HG03045 (cell line): ENCODE measurements around the gene DHRSX.
"Not testable (repeated sequence)": the region's sequence is repeated elsewhere in the genome, so short reads cannot be mapped to it uniquely, and the experiment has no call there.

Experiments
- ATAC-seq: cut with Tn5 transposase; IDR thresholded peaks from one replicate; pipeline ENCODE4 v1.9.1; 2021; ENCODE audit warnings: mild to moderate bottlenecking, moderate library complexity; ENCODE audit not compliant: unreplicated experiment

Gene DHRSX

DNA sequence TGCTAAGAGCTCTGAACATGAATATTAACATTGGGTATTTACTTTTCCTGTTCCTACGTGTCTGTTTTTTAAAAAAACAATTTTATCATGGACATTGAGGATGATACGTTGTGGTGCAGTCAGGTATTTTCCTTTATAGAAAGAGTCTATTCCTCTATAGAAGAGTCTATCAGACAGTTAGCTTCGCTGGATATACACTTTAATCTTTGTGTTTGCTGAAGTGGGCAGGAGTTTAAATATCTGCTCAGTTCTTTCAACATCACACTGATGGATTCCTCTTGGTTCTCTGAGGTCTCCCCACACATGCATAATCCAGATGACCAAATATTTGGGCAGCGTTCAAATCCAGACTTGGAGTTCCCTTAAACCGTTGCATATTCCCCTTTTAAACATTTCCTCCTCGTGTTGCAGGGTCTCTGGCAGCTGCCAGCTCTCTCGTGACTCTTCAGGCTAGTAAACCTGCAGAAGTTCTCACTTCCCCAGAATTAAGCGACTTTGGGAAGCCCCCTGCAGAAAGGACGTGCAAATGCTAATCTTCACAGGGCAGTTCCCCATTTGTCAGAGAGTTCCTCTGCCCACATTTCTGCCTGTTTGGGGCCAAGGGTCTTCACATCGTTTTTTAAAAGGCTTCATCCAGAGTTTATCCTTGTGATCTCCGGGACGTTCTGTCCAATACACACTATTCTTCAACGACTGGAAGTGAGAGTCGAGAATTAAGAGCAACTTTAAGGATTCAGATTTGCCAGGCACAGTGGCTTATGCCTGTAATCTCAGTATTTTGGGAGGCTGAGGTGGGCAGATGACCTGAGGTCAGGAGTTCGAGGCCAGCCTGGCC, 20.5 kb upstream of the DHRSX start:
- peak; percentile 74 for ATAC-seq

- ATAC-seq, result no peak
Observed at GRCh38 chrX:2520539-2520938, 19.8 kb upstream of the DHRSX start.

GRCh38 chrX:2519638-2520037, 18.9 kb upstream of the DHRSX start:
- ATAC-seq, result not testable (repeated sequence)

DNA sequence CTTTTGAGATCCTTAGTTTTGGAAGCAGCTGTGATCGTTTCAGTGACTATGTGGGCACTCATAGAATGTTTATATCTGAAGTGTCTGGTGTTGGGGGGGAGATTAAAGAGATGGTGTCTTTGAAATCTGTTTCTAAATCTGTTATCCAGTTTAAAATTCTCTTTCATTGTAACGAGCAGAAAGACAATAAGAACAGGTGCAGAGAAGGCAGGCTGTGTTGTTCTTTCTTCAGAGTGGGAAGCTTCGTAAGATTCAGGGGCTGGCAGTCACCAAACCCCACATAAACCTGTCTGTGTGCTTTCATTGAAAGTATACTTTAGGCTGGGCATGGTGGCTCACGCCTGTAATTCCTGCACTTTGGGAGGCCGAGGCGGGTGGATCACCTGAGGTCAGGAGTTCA, 16.3 kb upstream of the DHRSX start:
- ATAC-seq, result no peak

GRCh38 chrX:2516623-2517022, 15.8 kb upstream of the DHRSX start:
- ATAC-seq, result peak; percentile 45

DNA sequence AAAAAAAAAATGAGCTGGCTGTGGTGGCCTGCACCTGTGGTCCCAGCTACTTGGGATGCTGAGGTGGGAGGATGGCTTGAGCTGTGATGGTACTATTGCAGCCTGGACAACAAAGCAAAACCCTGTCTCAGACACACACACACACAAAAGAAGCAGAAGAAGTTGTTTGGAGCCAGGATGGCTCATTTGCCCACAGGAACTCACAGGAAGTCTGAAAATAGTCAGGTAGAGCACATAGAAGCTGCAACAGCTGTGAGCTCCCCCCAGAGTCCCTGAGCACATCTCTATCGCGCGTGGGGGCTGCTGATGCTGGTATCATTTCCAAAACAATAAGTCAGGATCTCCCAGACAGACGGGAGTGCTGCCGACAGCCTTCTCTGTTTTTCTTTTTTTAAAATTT, 13.4 kb upstream of the DHRSX start:
- no peak for ATAC-seq

GRCh38 chrX:2513121-2513664, 12.4 kb upstream of the DHRSX start:
- no peak for ATAC-seq

DNA sequence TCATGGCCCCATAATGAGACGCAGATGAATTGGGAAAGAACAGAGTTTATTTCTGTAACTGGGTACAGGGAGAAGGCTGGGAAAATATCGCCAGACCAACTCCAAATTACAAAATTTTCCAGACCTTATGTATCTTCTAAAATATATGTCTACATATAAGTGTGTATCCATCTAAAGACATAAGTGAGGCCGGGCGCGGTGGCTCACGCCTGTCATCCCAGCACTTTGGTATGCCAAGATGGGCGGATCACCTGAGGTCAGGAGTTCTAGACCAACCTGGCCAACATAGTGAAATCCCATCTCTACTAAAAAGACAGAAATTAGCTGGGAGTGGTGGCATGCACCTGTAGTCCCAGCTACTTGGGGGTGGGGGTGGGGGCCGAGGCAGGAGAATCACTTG, 11.7 kb upstream of the DHRSX start:
- no peak for ATAC-seq

DNA sequence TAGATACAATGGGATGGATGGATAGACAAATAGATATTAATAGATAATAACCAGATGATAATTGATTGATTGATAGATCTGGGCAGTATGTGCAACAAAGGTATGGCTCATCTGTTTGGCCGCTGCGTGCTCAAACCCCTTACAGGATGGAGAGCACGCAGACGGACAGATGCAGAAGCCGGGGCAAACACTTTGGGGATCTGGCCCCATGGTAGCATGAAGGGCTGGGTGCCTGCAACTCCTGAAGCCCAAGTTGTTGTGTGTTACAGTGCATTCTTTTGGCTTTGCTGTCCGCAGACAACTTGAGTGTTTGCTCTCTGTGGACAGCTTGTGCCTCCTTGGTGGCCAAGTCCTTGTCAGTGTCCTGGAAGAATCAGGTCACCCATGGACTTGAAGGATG, 10.6 kb upstream of the DHRSX start:
- ATAC-seq, result no peak

- no peak for ATAC-seq
Observed at GRCh38 chrX:2508648-2509335, 8.0 kb upstream of the DHRSX start.

GRCh38 chrX:2507904-2508627, 7.3 kb upstream of the DHRSX start:
- no peak for ATAC-seq

- no peak for ATAC-seq
Observed at GRCh38 chrX:2507196-2507595, 6.4 kb upstream of the DHRSX start.

- ATAC-seq, result not testable (repeated sequence)
Observed at GRCh38 chrX:2505341-2505740, 4.6 kb upstream of the DHRSX start.

GRCh38 chrX:2504706-2505332, 4.0 kb upstream of the DHRSX start:
- no peak for ATAC-seq

GRCh38 chrX:2503591-2504500, 3.1 kb upstream of the DHRSX start:
- no peak for ATAC-seq

DNA sequence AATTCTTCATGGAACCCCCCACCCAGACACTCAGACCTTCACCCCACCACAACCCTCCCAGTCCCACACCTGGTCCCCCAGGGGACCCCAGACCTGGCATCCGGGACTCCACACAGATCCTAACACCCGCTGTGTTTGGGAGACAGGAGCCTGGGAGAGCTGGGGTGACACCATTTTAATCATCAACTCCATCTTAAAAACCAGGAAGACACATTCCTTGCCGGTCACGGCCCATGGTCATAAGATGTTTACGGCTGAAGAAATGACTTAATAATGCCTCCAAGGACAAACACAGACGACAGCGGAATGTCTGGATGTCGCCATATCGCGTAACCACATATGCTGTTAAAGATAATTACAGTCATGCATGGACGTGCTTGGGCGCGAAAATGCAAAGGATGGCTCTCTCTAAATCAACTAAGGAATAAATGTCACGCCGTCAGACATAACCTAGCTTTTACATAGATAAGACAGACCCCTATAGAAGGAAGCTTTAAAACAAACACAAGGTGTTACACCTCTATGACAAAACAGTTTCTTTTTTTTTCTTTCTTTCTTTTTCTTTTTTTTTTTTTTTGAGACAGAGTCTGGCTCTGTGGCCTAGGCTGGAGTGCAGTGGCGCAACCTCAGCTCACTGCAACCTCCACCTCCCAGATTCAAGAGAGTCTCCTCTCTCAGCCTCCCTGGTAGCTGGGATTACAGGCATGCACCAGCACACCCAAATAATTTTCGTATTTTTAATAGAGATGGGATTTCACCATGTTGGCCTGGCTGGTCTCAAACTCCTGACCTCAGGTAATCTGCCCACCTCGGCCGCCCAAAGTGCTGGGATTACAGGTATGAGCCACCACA, 2.1 kb upstream of the DHRSX start:
- no peak for ATAC-seq

DNA sequence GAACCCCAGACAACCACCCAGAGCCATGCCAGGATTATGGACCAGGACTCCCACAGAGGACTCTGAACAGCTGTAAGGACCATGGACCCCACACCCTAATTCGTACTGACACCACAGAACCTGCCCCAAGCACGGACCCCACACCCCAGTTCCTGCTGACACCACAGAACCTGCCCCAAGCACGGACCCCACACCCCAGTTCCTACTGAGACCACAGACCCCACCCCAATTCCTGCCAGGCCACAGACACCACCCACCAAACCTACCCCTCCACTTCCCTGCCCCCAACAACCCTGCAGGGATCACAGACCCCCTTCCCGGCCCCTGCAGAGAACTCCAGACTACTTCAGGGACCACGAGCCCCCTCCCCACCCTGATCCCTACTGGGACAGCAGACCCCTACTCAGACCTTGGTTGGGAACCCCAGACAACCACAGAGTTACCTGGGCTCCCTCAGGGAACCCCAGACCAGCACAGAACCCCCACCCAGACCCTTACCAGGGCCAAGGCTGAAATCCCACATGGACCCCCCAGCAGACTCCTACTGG, 1.4 kb upstream of the DHRSX start:
- no peak for ATAC-seq

DNA sequence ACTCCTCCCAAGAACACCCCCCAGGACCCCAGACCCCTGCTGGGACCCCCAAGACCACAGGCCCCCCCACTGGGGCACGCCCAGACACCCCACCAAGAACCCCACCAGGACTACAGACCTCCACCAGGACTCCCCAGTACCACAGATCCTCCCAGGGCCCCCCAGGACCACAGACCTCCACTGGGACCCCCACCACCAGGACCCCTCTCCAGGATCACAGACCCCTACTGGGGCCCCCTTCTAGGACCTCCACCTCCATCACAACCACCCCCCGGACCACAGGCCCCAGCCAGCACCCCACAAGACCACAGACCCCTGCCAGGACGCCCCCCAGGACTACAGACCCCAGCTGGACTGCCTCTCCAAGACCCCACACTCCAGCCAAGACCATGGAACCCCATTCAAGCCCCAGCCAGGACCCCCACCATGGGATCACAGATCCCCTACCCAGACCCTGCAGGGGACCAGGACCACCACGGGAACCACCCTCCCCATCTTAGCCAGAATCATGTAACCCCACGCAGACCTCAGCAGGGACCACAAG, 855 bp upstream of the DHRSX start:
- ATAC-seq, result no peak
